T-helper 2 cell treated with Interferon-gamma antibody and Interleukin-4, amounts not matched to agents 5 μg/mL and 100 μg/mL, for 36 hours (primary cell): Measurements from ENCODE around the gene STOML1.

Experiments
- DNase-seq: peaks from one replicate; pipeline ENCODE4 v3.0.0; 2021; ENCODE audit warnings: low spot score
- H3K27ac Mint-ChIP-seq: one replicate; pipeline ENCODE4 v1.8.0; 2021; ENCODE audit warnings: mild to moderate bottlenecking, mixed read lengths
- H3K27me3 Mint-ChIP-seq: one replicate; pipeline ENCODE4 v1.8.0; 2021; ENCODE audit warnings: low read depth, mixed read lengths
- H3K36me3 Mint-ChIP-seq: one replicate; pipeline ENCODE4 v1.8.0; 2021; ENCODE audit warnings: low read depth, mixed read lengths
- H3K4me1 Mint-ChIP-seq: one replicate; pipeline ENCODE4 v1.8.0; 2021; ENCODE audit warnings: low read depth, mixed read lengths
- H3K4me3 Mint-ChIP-seq: one replicate; pipeline ENCODE4 v1.8.0; 2022; ENCODE audit warnings: mild to moderate bottlenecking, moderate library complexity, mixed read lengths
- H3K9me3 Mint-ChIP-seq: one replicate; pipeline ENCODE4 v1.8.0; 2021; ENCODE audit warnings: mixed read lengths

Gene STOML1

DNA sequence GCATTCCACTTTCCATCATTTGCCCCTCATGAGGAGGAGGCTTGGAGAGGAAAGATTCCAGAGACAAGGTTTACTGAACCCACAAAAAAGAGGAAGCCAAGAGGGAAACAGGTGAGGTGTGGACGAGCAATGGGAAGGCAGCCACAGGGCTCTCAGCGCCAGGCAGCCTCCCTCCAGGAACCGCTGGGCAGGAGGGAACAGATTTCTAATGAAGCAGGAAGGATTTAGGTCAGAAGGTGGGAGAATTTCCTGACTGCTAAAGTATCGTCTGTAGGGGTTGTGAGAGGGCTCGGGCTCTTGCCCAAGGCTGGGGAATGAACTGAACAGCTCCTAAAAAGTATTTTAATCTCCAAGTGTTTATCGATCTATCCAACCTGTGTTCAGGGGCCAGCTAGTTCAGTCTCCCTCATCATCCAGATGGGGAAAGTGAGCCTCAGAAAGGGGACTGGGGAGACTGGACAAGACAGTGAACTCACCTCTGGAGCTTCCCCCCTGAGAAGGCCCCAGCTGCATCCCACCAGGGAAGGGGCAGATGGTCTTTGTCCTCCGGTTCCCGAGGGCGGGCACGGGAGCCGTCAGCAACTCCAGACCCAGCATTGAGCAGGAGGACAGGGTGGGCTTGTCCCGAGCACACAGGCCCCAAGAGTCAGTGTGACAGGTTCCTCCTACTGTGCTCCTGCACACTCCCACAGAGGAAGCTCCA, 55.4 kb downstream of the STOML1 start:
- no peak for DNase-seq
- Mint-ChIP-seq H3K9me3 (no peaks in the 10 kb centered on the region), H3K4me3 (no peak overlapping the region), H3K4me1 (peaks cover 3% of the 10 kb centered on the region), H3K27me3 (no peaks in the 10 kb centered on the region), H3K27ac (no peak overlapping the region), H3K36me3 (no peaks in the 10 kb centered on the region)

DNA sequence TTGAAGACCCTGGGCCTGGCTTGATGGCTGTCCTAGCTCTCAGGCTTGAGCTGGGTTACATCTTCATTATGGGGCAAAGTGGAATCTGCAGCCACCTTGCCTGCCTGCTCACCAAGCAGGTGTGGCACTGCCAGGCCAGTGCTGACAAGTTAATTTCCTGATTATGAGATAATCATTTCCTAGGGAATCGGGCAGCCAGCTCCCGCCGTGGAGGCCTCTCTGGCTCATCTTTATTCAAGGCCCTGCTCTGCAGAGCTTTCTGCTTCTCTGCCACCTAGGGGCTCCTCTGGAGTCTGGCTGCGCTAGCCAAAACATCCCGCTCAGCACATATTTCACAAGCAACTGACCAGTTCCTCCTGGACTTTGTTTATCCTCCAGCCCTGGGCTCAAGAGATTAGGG, 55.9 kb downstream of the STOML1 start:
- H3K9me3 Mint-ChIP-seq, result no peaks in the 10 kb centered on the region
- no peak overlapping the region for H3K27ac Mint-ChIP-seq
- no peaks in the 10 kb centered on the region for H3K36me3 Mint-ChIP-seq
- H3K27me3 Mint-ChIP-seq, result peaks cover 1% of the 10 kb centered on the region
- DNase-seq, result no peak
- no peaks in the 10 kb centered on the region for H3K4me1 Mint-ChIP-seq
- H3K4me3 Mint-ChIP-seq, result no peak overlapping the region

DNA sequence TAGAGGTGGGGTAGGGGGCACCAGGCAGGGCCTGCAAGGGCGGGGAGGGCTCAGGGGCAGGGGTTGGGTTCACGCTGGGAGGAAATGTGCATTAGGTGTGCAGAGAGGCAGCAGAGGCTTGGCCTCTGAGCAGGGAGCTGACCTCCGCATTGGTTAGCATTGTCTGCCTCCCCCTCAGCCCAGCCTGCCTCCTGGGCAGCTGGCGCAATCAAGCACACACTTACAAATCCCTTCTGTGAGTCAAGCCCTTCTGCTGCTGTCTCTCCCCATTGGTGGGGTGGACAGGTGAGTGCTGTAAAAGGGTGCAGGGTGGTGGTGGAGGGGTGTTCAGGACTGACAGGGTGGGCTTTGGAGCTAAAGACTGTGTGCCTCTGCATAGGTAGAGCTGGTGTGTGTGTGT, 56.5 kb downstream of the STOML1 start:
- peaks cover 3% of the 10 kb centered on the region for H3K27me3 Mint-ChIP-seq
- H3K9me3 Mint-ChIP-seq, result no peaks in the 10 kb centered on the region
- H3K27ac Mint-ChIP-seq, result no peak overlapping the region
- no peak for DNase-seq
- no peak overlapping the region for H3K4me3 Mint-ChIP-seq
- no peaks in the 10 kb centered on the region for H3K36me3 Mint-ChIP-seq
- no peaks in the 10 kb centered on the region for H3K4me1 Mint-ChIP-seq

DNA sequence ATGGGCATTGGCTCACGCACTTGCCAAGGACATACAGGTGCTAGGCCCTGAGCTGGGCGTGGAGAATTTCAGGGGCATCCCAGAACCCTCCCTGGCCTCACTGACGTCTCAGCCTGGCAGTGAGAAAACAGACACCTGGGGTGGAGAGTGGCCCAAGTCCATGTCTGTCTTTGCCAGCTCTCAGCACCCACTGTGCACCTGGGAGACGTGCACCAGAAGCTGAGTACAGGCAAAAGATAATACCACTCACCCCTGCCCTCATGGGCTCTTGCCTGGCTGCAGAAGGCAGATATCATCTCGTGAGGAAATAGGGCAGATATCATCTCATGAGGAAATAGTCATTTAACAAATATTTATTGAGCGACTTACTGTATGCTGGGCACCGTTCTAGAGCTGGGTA, 57.8 kb downstream of the STOML1 start:
- DNase-seq, result no peak
- Mint-ChIP-seq H3K4me3 (no peak overlapping the region), H3K36me3 (no peaks in the 10 kb centered on the region)

DNA sequence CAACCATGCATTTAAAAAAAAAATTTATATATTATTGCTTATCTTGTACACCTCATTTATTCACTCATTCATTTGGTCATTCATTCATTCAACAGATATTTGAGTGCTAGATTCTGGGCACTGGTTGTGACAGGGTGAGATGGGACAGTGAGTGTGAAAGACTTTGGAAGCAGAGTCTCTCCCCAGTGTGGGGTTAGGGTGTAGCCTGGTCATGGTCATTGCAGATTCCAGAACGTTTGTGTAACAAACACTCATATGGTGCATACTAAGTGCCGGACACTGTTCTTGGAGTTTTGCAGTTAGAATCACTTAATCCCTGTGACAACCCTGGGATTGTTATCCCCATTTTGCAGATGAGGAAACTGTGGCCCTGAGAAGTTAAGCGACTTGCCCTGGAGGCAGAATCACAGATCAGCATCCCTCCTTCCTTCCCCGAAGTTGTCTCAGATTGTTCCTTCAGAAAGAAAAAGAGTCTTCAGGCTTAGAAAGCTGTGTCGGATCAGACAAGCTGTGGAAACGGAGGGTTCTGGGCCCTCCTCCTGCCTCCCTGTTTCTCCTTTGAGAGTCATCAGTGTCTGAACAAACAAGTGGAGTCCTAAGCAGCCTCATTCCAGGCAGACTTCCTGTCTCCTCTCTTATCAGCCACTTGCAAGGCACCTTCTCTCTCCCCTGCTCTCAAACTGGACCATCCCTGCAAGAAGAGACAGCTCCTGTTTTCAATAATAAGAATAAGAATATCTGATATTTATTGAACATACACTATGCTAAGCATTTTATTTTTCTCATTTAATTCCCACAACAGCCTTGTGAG, 59.5 kb downstream of the STOML1 start:
- Mint-ChIP-seq H3K36me3 (no peaks in the 10 kb centered on the region), H3K27me3 (peaks cover 7% of the 10 kb centered on the region), H3K9me3 (no peaks in the 10 kb centered on the region), H3K4me1 (peaks cover 10% of the 10 kb centered on the region), H3K27ac (no peak overlapping the region), H3K4me3 (no peak overlapping the region)
- no peak for DNase-seq

More for the DNA sequence above, 57.8 kb downstream of the STOML1 start:
- Mint-ChIP-seq H3K9me3 (no peaks in the 10 kb centered on the region), H3K27me3 (peaks cover 3% of the 10 kb centered on the region), H3K27ac (no peak overlapping the region), H3K4me1 (peaks cover 2% of the 10 kb centered on the region)

DNA sequence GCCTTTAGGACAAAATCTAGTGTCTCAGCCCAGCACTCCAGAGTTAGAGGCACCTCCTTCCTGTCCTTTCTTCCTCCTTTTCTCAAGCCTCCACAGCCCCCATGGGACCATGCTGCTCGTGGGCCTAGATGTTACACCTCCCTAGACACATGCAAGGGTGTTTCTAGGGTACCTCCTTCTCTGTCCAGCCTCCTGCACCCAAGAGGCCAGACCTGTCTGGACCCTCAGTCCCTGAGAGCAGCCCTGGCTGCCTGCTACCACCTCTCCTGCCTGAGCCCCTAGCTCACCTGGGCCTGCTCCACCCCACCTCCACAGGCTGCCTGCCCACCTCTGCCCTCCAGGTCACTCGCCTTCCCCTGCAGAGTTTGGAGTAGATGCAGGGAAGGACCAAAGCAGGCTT, 60.7 kb downstream of the STOML1 start:
- Mint-ChIP-seq H3K27ac (no peak overlapping the region), H3K4me1 (peaks cover 10% of the 10 kb centered on the region), H3K36me3 (no peaks in the 10 kb centered on the region), H3K27me3 (peaks cover 7% of the 10 kb centered on the region), H3K4me3 (no peak overlapping the region), H3K9me3 (no peaks in the 10 kb centered on the region)
- DNase-seq, result no peak

DNA sequence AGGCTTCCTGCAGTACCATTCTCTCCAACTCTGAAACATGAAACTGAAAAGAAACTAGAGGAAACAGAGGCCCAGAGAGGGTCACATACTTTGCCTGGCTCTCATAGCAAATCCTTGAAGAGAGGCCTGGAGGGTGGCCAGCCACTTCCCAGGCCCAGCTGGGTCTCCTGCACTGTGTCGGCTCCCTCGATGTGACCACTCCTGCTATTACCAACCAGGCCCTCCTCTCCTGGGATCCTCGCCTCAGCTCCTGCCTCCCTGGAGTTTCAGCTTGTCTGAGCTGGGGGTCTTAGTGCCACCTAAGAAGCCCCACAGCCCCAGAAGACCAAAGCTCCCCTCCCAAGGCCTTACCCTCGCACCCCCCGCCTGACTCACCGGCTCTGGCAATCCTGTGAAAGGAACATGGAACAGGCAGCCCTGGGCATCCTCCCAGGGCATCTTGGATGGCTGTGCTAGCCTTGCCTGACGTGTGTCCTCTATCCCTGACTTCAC, 61.3 kb downstream of the STOML1 start:
- H3K4me1 Mint-ChIP-seq, result peaks cover 11% of the 10 kb centered on the region
- no peaks in the 10 kb centered on the region for H3K9me3 Mint-ChIP-seq
- H3K27ac Mint-ChIP-seq, result no peak overlapping the region
- H3K4me3 Mint-ChIP-seq, result no peak overlapping the region
- H3K36me3 Mint-ChIP-seq, result peaks cover under 1% of the 10 kb centered on the region
- peaks cover 8% of the 10 kb centered on the region for H3K27me3 Mint-ChIP-seq
- no peak for DNase-seq

DNA sequence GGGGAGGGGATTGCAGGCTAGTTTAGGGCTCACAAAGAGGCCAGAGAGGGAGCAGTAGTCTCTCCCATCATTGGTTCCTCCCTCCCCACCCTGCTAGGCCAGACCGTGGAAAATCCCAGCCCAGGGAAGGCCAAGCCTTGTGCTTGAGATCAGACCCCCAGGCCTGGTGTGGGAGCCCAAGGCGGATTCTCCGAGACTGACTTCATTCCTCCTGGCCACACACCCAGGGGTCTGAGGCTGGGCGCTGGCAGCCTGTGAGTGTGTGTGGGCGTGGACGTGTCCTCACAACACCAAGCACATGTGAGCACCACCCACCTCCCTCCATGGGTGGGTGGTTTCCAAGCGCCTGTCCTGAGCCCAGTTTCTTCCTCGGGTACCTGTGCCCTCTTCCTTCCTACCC, 61.7 kb downstream of the STOML1 start:
- peaks cover 1% of the 10 kb centered on the region for H3K36me3 Mint-ChIP-seq
- peaks cover 13% of the 10 kb centered on the region for H3K4me1 Mint-ChIP-seq
- H3K4me3 Mint-ChIP-seq, result no peak overlapping the region
- peaks cover 13% of the 10 kb centered on the region for H3K27me3 Mint-ChIP-seq
- no peak for DNase-seq
- H3K9me3 Mint-ChIP-seq, result no peaks in the 10 kb centered on the region
- no peak overlapping the region for H3K27ac Mint-ChIP-seq

DNA sequence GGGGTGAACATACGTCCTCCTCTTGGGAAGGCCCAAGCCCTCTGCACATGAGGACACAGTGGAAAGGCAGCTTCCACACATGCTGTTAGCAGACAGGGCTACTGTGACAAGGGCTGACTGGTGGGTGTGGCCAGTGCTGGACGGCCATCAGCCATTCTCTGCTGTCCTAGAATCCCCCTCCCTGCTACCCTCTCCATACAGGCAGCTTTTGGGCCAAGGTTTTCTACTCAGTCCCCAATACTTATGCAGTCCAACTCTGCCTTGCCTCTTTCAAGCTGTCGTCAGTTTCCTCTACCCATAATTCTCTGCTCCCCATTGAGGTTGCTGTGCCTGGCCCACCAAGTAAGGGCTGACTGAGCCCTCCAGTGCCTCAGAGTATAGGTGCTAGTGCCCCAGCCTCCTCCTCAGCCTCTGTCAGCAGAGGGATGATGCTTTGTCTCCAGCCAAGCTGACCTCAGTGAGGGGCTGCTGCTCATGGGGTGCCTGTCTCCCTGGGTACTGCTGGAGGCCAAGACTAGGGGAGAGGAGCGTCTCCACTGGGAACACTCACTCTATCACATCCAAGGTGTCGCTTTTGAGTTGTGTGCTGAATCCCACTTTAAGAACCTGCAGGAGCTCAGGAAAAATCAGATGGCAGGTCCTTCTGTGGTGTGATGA, 63.0 kb downstream of the STOML1 start:
- Mint-ChIP-seq H3K4me1 (peaks cover 20% of the 10 kb centered on the region), H3K9me3 (no peaks in the 10 kb centered on the region), H3K36me3 (peaks cover 1% of the 10 kb centered on the region), H3K27ac (no peak overlapping the region), H3K4me3 (peak overlapping the region; percentile 51), H3K27me3 (peaks cover 13% of the 10 kb centered on the region)
- DNase-seq, result no peak
